ENCODE data around the gene TBX4. TPM values are rescaled to one million over a fixed set of nuclear protein-coding genes. Genes with fewer than 3 reads are reported as not detected.

Gene TBX4
- total RNA-seq, 3 donors from 2014 or later: 0.80 TPM; not detected in 2

GRCh38 chr17:61461967-61462718 is 9.9 kb downstream of the TBX4 start:
- H3K4me3 ChIP-seq: peak overlapping the region in 2 of 3 donors; percentile 32 to 58

GRCh38 chr17:61462719-61463315 is 10.6 kb downstream of the TBX4 start:
- Histone ChIP-seq H3K36me3 (no peaks in the 10 kb centered on the region), H3K4me3 (no peak overlapping the region), H3K4me1 (no peaks in the 10 kb centered on the region), H3K27ac (no peak overlapping the region), H3K9me3 (no peaks in the 10 kb centered on the region), H3K27me3 (peaks cover 0 to 58% of the 10 kb centered on the region in 2 donors)
- no peak for DNase-seq (ENCODE audit: low spot score in 2 of 2)
- TF ChIP-seq POLR2A (IDR thresholded peaks at IDR 0.05) (no peak), POLR2AphosphoS5 (IDR thresholded peaks at IDR 0.05) (no peak), CTCF (IDR thresholded peaks at IDR 0.05) (no peak)
- intact Hi-C loops (cut with DNase I; ENCODE audit: low total_unique reads): no loop called here

More at GRCh38 chr17:61461967-61462718, 9.9 kb downstream of the TBX4 start:
- no peak for TF ChIP-seq CTCF (IDR thresholded peaks at IDR 0.05)
- TF ChIP-seq POLR2A (IDR thresholded peaks at IDR 0.05): no peak
- TF ChIP-seq POLR2AphosphoS5 (IDR thresholded peaks at IDR 0.05): no peak
- H3K9me3 ChIP-seq: no peaks in the 10 kb centered on the region
- H3K27me3 ChIP-seq: peaks cover 0 to 64% of the 10 kb centered on the region in 2 donors
- no peak for DNase-seq (ENCODE audit: low spot score in 2 of 2)
- no peak overlapping the region for H3K27ac ChIP-seq
- H3K4me1 ChIP-seq: no peaks in the 10 kb centered on the region
- intact Hi-C loops (cut with DNase I; ENCODE audit: low total_unique reads): no loop called here
- no peaks in the 10 kb centered on the region for H3K36me3 ChIP-seq

GRCh38 chr17:61463316-61464129 is 11.3 kb downstream of the TBX4 start:
- intact Hi-C loops (cut with DNase I; ENCODE audit: low total_unique reads): no loop called here
- peaks cover 0 to 51% of the 10 kb centered on the region in 2 donors for H3K27me3 ChIP-seq
- no peaks in the 10 kb centered on the region for H3K9me3 ChIP-seq
- no peaks in the 10 kb centered on the region for H3K36me3 ChIP-seq
- H3K4me3 ChIP-seq: no peak overlapping the region
- DNase-seq (ENCODE audit: low spot score in 2 of 2): no peak
- no peak overlapping the region for H3K27ac ChIP-seq
- TF ChIP-seq CTCF (IDR thresholded peaks at IDR 0.05) (no peak), POLR2A (IDR thresholded peaks at IDR 0.05) (no peak), POLR2AphosphoS5 (IDR thresholded peaks at IDR 0.05) (no peak)
- no peaks in the 10 kb centered on the region for H3K4me1 ChIP-seq

- Histone ChIP-seq H3K36me3 (no peaks in the 10 kb centered on the region), H3K9me3 (no peaks in the 10 kb centered on the region), H3K27me3 (peaks cover 0 to 45% of the 10 kb centered on the region in 2 donors), H3K27ac (no peak overlapping the region), H3K4me1 (no peaks in the 10 kb centered on the region), H3K4me3 (no peak overlapping the region)
- DNase-seq (ENCODE audit: low spot score in 2 of 2): no peak
- TF ChIP-seq POLR2A (IDR thresholded peaks at IDR 0.05) (no peak), POLR2AphosphoS5 (IDR thresholded peaks at IDR 0.05) (no peak), CTCF (IDR thresholded peaks at IDR 0.05) (no peak)
- intact Hi-C loops (cut with DNase I; ENCODE audit: low total_unique reads): no loop called here
These were observed 12.1 kb downstream of the TBX4 start for GRCh38 chr17:61464130-61464842.

Data from breast epithelium (tissue), 4 donors.